Stimulated activated CD8-positive, alpha-beta memory T cell treated with anti-CD3 and anti-CD28 coated beads, Interleukin-2, amount 100 ng/mL, for 48 hours (primary cell): ENCODE data around the gene PBRM1.
"Not testable (repeated sequence)": the region's sequence is repeated elsewhere in the genome, so short reads cannot be mapped to it uniquely, and the experiment has no call there.

Source experiments
- DNase-seq, 2 donors: peaks; one replicate each; pipeline ENCODE4 v3.0.0-alpha.2; 2020; ENCODE audit warnings: low read depth in 2 of 2

Gene PBRM1

GRCh38 chr3:52536369-52537164 lies 149.1 kb downstream of the PBRM1 start, which contains the start of gene UQCC5:
Gene UQCC5, plus strand, starts transcription at chr3:52536605. Its CDS starts 151 bp downstream, at chr3:52536756.
- DNase-seq, result peak; percentile 95 to 96

DNA sequence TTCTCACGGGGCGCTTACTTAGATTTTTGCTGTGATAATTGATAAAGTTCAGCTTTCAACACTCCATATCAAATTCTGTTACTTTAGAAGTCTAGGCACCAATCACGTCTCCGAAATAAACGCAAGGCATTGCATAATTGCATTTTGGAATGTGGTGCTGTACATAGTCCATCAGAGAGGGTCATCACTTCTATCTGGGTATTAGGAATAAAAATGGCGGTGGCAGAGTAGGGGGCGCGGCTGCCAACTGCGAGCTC lies 149.7 kb downstream of the PBRM1 start:
- DNase-seq, result no peak

DNA sequence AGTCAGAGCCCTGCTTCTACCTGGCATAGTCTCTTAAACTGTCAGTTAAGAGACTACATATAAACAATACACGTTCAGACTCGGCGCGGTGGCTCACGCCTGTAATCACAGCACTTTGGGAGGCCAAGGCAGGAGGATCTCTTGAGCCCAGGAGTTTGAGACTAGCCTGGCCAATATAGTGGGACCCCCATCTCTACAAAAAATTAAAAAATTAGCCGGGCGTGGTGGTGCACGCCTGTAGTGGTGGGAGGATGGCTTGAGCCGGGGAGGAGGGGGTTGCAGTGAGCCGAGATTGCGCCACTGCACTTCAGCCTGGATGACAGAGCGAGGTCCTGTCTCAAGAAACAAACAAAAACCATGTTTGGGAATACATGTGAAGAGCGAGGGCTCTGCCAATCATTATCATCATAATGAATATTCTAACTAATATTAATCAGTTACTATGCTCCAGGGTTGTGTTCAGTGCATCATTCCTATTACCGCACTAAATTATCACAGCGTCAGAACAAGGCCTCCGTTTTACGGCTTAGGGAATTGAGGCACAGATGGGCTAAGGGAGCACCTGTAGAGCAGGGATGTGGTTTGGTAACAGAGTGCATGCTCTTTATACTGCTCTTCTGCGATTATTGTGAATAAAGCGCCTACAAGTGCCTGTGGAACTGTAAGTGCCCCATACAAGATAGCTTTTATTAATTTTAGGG lies 150.2 kb downstream of the PBRM1 start:
- no peak for DNase-seq

- no peak for DNase-seq
Measured at GRCh38 chr3:52534281-52535183, 151.2 kb downstream of the PBRM1 start.

- peak; percentile 56 to 73 for DNase-seq
Measured at GRCh38 chr3:52533623-52534280, 152.0 kb downstream of the PBRM1 start, which contains the start of gene NT5DC2. Gene NT5DC2, minus strand, starts transcription at chr3:52533857. Its CDS starts 120 bp downstream, at chr3:52533737.

- peak in 1 of 2 donors; percentile 28 for DNase-seq
Measured at GRCh38 chr3:52532838-52533622, 152.7 kb downstream of the PBRM1 start.

DNA sequence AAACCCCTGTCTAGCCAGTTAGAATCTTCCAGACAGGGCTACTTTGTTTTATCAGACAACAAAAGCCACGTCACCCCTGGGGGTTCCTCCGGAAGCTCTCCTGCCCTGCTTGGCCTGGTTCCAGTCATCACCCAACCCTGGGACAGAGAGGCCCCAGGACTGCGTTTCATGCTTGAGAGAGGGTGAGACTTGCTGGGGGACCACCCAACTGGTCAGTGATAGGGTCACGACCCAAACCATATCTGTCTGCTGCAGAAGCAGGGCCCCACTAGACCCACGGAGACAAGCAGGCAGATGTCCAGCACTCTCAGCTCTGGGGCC lies 153.2 kb downstream of the PBRM1 start:
- DNase-seq, result no peak

DNA sequence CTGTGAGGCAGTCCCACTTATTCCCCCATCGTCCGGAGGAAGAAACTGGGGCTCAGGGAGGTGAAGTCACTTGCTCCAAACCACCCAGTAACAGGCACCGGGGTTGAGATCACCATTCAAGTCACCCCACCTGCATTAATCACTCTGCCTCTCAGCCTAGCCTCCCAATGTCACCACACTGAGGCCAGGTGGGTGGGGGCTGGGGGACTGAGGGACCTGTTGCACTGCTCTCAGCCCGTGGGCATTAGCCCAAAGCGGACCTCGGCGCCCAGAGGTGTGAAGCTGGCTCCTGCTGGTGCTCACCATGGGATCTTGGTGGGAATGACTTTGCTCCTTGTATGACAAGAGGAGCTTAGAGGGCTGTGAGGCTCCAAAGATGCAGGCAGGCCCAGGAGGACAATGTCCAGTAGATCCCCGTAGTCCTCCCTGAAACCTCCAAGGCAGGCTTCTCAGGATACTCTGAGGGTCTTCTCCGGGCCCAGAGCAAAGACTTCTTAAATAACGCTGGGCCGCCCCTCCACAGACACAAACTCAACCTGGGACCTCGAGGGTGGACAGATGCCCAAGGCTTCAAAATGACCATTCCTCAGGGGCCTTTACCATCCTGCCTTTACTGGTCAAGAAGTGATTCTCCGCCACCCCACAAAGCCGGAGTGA lies 153.7 kb downstream of the PBRM1 start:
- no peak for DNase-seq

GRCh38 chr3:52530918-52531826 lies 154.5 kb downstream of the PBRM1 start:
- DNase-seq, result no peak

DNA sequence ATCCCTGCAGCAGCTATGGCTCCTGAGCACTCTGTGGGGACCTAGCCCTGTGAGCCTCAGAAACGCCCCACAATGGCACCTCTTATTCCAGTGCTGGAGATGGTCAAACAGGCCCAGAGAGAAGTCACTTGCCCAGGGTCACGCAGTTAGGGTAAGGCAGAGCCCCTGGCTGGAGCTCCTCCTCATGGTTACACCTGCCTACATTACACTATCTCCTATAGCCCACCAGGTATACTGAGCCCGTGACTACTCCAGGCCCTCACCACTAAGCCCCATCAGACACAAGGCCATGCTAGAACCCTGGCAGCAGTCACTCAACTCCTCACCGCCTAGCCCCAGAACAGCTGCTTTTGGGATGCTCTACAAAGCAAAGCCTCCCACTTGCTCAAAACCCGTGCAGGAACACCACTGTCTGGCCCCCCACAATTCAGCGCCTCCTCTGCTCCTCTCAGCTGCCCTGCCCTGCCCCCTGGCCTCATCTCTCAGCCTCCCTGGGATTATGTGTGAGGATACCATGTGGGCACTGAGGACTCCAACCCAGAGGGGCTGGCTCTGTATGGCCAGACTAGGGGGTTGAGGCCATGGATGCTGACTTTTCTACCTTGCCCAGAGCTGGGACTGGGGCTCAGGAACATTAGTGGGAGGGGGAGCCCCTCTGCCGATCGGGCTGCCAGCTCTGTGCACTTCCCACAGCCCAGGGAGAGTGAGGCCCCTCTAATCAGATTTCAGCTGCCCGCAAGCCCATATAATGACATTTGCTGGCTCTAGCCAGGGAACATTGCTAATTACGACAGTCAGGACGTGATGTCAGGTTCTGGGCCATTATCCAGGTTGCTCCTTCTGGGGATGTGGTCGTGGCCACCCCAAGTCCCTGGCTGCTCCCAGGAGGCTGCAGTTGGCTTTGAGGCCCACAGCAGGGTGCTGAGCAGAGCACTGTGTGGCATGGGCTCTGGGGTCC lies 156.1 kb downstream of the PBRM1 start:
- no peak for DNase-seq

- no peak for DNase-seq
Measured at GRCh38 chr3:52528586-52529375, 156.9 kb downstream of the PBRM1 start.

- DNase-seq, result no peak
Measured at GRCh38 chr3:52527732-52528585, 157.8 kb downstream of the PBRM1 start.

DNA sequence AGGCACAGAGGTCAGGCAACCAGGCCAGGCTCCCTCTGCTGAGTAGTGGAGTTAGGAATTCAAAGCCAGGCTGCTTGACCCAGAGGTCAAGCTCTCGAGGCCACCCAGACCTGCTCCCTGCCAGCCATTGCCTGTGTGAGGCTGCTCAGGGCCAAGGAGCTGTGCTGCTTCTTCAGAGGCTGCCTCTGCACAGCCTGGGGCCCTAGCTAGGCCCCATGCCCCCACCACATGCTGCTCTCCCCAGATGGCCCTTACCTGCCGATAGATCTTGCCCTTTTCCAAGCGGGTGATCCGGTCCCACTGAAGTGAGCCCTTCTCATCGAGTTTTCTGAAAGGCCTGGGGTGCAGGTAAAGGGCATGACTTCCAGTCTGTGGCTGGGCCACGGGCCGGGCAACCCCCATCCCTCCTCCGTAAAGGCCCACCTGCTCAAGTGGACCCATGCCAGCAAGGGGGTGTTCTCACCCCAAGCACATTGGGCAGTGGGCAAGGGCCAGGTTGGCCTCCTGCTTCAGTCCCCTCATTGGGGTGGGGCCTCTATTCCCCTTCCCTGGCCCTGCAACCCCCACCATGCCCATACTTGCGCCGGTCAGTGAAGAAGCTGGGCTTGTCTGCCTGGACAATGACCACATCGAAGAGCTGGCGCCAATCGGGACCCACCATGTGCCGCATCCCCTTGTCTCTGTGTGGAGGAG lies 158.5 kb downstream of the PBRM1 start:
- no peak for DNase-seq

GRCh38 chr3:52526671-52527038 lies 159.1 kb downstream of the PBRM1 start:
- DNase-seq, result not testable (repeated sequence)

GRCh38 chr3:52525680-52526561 lies 159.8 kb downstream of the PBRM1 start:
- no peak for DNase-seq
